Measurements from ENCODE around the gene FBXL15.

Gene FBXL15

GRCh38 chr10:102421757-102422512 is 1.3 kb downstream of the FBXL15 start:
- peak in 7 of 42 donors; percentile 11 to 55 (median 44) for DNase-seq
- intact Hi-C loops (cut with DNase I): loop anchor here (5.0 to 10.0 kb wide), 2 partner anchors 40 to 163 kb away; no protein-coding TSS in a partner anchor

- peak in 40 of 42 donors; percentile 38 to 88 (median 76) for DNase-seq
- intact Hi-C loops (cut with DNase I): loop anchor here (5.0 to 10.0 kb wide), 2 partner anchors 40 to 162 kb away; no protein-coding TSS in a partner anchor
Observed at GRCh38 chr10:102422545-102423129, 2.0 kb downstream of the FBXL15 start.

DNA sequence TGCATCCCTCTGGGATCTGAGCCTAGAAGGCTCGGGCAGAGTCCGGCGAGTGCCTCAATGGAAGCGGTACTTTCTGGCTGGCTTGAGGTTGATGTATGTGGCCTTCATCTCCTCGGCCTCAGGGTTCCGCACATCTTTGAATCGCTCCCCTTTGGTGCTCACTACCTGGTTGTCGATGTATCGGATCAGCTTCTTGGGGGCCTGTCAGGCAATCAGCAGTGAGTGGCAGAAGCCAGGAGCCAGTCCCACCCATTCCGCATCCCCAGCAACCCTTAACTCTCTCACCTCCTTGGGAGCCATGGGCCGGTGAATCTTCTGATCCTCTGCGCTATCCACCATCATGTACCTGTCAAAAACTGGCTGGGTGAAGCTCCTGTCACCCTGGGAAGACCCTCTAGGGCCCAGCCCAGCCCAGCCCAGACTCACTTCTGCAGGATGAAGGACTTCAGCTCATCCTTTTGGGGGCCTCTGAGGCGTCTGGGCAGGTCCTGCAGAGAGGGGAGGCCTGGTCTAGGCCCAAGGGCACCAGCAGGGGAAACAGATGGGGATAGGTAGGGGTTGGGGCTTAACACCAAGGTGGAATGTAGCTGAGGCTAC is 2.8 kb downstream of the FBXL15 start:
- intact Hi-C loops (cut with DNase I): loop anchor here (5.0 to 10.0 kb wide), 2 partner anchors 39 to 161 kb away; no protein-coding TSS in a partner anchor
- no peak for DNase-seq

GRCh38 chr10:102424145-102424544 is 3.5 kb downstream of the FBXL15 start:
- intact Hi-C loops (cut with DNase I): loop anchor here (5.0 to 10.0 kb wide), 2 partner anchors 38 to 161 kb away; no protein-coding TSS in a partner anchor
- DNase-seq: no peak

GRCh38 chr10:102424916-102425315 is 4.3 kb downstream of the FBXL15 start:
- intact Hi-C loops (cut with DNase I): loop anchor here (5.0 to 10.0 kb wide), 2 partner anchors 37 to 160 kb away; no protein-coding TSS in a partner anchor
- DNase-seq: no peak

DNA sequence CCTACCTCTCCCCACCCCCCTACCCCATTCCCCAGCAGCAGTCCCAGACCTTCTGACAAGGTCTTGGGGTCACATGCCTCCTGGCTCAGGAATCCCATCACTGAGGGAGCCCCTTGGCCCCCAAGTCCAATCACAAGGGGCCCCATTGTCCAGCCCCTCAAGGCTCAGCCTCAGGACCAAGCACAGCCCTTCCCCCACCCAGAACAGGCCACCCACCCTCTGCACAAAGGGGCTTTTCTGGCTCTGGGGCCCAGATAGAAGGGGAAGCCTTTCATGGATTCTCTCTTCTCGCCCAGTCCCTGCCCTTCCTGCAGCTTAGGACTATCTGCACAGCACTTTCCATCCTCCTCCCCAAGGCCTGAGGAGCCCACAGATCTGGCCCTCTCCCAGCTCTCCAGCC is 4.8 kb downstream of the FBXL15 start:
- intact Hi-C loops (cut with DNase I): loop anchor here (10.0 kb wide), 1 partner anchor 159 kb away; no protein-coding TSS in a partner anchor
- DNase-seq: no peak

DNA sequence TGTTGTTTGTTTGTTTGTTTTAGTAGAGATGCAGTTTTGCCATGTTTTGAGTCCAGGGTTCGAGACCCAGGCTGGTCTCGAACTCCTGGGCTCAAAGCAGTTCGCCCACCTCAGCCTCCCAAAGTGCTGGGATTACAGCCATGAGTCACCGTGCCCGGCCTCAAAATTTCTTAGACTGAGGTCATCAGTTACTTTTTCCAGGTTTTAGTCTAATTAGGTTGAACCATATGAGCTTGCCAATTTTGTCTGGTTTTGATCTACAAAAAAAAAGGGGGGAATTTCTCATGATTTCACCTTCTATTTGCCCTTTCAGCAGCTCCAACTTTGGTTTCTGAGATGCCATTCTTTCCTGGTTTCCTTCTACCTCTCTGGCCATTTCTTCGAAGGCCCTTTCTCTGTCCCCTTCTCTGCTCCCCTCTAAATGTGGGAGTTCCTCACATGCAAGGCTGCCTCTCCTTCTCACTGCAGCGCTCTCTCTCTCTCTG is 6.2 kb downstream of the FBXL15 start:
- intact Hi-C loops (cut with DNase I): loop anchor here (10.0 kb wide), 1 partner anchor 158 kb away; no protein-coding TSS in a partner anchor
- no peak for DNase-seq

DNA sequence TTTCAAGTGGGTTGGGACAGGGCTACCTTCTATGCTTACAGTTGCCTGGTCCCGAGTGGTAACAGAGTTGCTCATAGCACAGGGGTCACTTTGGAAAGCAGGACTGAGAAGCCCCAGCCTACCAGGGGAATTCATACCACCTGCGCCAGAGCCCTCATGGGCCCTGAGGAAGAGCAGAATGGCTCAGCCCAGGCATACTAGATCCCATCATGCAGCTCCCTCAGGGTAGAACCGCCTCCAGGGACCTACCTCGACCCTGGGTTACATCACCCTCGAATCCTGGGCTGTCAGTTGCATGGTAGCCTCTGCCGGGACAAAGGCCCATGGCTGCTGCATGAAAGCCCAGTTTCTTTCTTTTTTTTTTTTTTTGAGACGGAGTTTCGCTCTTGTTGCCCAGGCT is 8.8 kb downstream of the FBXL15 start:
- intact Hi-C loops (cut with DNase I): loop anchor here (10.0 kb wide), 1 partner anchor 155 kb away; no protein-coding TSS in a partner anchor
- DNase-seq: no peak

- intact Hi-C loops (cut with DNase I): no loop called here
- peak in 1 of 42 donors; percentile 27 for DNase-seq
Observed at GRCh38 chr10:102431452-102432124, 11.0 kb downstream of the FBXL15 start.

DNA sequence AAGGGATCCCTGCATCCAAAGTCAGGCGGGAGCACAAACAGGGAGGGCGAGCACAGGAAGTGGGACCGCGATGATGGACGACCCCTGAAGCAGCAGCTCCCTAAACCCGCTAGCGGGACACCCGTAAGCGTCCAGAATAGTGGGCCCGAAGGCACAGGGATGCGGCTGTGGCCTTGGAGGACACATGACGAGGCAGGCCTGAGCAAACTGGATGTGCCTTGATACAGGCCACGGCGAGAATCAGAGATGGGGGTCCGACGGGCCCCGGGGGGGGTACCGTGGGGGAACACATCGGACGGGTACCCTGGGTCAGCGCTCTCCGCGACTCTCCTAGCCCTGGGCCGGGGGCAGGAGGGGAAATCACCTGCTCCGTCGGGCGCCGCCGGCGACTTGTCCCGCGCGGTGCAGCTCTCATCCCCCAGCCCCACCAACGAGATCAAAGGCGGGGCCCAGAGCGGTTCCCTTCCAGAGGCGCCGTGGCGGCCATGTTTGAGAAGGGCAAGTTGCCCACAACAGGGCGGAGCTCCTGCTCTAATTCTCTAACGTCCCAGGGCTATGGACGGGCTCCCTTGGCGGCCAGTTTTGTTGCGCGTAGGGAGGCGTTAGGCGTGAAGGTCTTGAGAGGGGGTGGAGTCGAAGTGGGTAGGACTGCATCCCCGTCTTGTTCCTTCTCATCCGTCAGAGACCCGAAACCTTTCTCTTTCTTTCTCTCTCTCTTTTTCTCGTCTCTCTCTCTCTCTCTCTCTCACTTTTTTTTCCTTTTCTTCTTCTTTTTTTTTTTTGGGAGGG is 11.7 kb downstream of the FBXL15 start, which contains the start of gene CUEDC2:
Gene CUEDC2, minus strand, starts transcription at position 413 of the 789 bp plus-strand sequence. CDS start 7,386 bp downstream, outside the sequence.
- intact Hi-C loops (cut with DNase I): no loop called here
- peak; percentile 95 to 99 (median 98) for DNase-seq

- intact Hi-C loops (cut with DNase I): no loop called here
- no peak for DNase-seq
Observed at GRCh38 chr10:102433619-102434046, 13.0 kb downstream of the FBXL15 start.

DNA sequence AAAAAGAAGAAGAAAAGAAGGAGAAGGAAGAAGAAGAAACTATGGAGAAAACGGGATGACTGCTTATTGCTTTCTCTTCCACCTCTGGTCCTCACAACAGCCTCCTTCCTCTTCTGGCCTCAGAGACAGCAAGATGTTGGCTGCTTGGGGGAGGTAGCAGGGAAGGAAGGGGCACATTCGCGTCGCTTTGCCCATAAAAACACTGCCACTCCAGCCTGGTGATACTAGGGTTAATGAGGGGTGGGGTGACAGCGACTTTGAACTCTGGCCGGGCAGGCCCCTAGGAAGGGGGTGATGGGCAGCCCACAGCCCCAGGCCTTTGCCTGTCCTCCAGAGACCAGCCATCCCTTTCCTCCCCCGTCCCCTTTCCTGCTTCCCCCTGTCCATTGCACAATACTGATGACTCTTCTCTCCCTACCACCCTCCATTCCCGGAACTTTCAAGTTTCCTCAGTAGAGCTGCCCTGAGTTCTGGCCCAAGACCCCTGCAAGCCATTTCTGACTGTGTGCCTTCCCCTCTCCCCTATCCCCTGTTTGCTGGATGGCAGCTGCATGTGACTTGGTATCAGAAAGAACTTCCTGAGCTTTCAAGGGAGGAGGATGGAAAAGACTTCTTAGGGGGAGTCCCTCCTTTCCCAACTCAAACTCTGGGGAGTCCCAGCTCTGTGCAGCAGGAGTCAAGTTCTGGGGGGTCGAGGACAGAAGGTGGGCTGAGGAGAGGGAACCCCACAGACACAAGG is 13.9 kb downstream of the FBXL15 start:
- DNase-seq: no peak
- intact Hi-C loops (cut with DNase I): no loop called here

- no peak for DNase-seq
Observed at GRCh38 chr10:102435133-102435497, 14.5 kb downstream of the FBXL15 start.

GRCh38 chr10:102435529-102436233 is 15.0 kb downstream of the FBXL15 start:
- intact Hi-C loops (cut with DNase I): no loop called here
- DNase-seq: peak in 4 of 42 donors; percentile 24 to 60 (median 44)

More at GRCh38 chr10:102435133-102435497, 14.5 kb downstream of the FBXL15 start:
- intact Hi-C loops (cut with DNase I): no loop called here

- intact Hi-C loops (cut with DNase I): no loop called here
- no peak for DNase-seq
Observed at GRCh38 chr10:102436312-102436711, 15.7 kb downstream of the FBXL15 start.

DNA sequence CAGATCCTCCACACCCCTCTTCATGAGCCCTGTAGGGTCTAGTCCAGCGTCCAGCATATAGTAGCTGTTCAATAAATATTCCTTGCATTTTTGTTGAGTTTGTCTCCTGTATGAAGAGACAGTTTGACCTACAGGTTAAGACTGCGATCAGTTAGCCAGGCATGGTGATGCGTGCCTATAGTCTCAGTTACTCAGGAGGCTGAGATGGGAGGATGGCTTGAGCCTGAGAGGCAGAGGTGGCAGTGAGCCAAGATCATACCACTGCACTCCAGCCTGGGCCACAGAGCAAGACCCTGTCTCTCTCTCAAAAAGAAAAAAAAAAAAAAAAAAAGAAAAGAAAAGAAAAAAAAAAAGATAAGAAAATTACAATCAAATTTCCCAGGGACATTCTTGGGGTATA is 16.9 kb downstream of the FBXL15 start:
- intact Hi-C loops (cut with DNase I): no loop called here
- DNase-seq: no peak

DNA sequence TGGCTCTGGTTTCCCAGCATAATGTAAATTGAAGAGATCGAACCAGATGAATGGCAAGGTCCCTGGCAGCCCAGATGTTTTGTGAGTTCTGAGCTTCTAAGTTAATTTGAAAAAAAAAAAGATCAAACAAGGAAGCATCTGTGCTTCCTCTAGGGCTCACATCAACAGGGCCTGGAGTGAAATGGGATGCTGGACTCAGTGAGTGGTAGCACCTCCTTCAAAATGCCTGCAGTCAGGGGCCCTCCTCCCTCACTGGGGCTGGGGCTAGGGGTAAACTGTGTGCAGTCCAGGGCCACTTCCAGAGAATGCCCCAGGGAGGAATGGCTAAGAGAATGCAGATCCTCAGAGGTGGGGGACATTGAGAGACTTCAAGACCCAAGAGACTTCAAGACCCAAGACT is 17.7 kb downstream of the FBXL15 start:
- intact Hi-C loops (cut with DNase I): no loop called here
- DNase-seq: no peak
